HG02943 (cell line): ENCODE measurements around the gene SMOC1.

Experiments used
- ATAC-seq: cut with Tn5 transposase; IDR thresholded peaks from one replicate; pipeline ENCODE4 v1.9.1; 2021; ENCODE audit warnings: mild to moderate bottlenecking, low read depth, moderate library complexity; ENCODE audit not compliant: unreplicated experiment

The SMOC1 gene, protein sequence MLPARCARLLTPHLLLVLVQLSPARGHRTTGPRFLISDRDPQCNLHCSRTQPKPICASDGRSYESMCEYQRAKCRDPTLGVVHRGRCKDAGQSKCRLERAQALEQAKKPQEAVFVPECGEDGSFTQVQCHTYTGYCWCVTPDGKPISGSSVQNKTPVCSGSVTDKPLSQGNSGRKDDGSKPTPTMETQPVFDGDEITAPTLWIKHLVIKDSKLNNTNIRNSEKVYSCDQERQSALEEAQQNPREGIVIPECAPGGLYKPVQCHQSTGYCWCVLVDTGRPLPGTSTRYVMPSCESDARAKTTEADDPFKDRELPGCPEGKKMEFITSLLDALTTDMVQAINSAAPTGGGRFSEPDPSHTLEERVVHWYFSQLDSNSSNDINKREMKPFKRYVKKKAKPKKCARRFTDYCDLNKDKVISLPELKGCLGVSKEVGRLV

GRCh38 chr14:69879175-69880043 lies at the start of gene SMOC1:
TSS of gene SMOC1 (plus strand) at chr14:69879416. CDS start at chr14:69879679, 263 bp downstream.
- ATAC-seq: no peak

DNA sequence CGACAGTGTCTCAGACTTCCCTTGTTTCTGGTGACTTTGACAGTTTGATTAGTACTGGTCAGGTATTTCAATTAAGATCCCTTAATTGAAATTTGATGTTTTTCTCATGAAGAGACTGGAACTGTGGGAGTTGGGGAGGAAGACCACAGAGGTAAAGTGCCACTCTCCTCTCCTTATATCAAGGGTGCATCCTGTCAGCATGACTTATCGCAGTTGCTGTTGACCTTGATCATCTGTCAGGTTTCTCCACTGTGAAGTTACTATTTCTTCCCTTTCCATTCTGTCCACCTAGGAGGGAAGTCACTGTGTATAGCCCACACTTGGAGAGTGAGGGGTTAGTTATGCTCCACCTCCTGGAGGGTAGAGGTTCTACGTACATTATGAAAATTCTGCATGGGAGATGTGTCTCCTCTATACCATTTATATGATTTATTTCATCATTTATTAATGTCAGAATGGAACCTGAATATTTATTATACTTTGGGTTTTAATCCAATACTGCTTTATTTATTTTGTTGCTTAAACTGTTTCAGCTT lies 40.3 kb upstream of the SMOC1 start:
- ATAC-seq: no peak

GRCh38 chr14:69839661-69840060 lies 39.6 kb upstream of the SMOC1 start:
- ATAC-seq: no peak

- ATAC-seq: no peak
These were observed 37.6 kb upstream of the SMOC1 start for GRCh38 chr14:69841656-69842055.

GRCh38 chr14:69842686-69843420 lies 36.4 kb upstream of the SMOC1 start:
- ATAC-seq: no peak

- no peak for ATAC-seq
These were observed 35.0 kb upstream of the SMOC1 start for GRCh38 chr14:69844171-69844570.

GRCh38 chr14:69845050-69845581 lies 34.1 kb upstream of the SMOC1 start:
- no peak for ATAC-seq

DNA sequence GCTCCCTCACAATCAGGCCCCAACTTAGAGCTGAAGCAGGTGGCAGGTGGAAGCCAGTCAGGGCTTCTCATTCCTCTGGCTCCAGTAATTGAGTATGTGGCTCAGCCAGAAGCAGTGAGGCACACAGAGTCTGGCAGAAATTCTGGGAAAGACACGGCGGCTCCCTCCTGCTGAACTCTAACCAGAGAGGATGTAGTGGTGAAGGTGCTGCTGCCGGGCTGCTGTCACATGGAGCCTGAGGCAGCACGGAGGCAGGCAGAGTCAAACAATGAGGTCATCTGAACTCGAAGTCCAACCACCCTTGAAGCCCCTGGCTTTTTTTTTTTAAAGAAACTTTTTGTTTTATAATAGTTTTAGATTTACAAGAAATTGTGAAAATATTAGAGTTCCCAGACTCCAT lies 33.4 kb upstream of the SMOC1 start:
- no peak for ATAC-seq

GRCh38 chr14:69848156-69848555 lies 31.1 kb upstream of the SMOC1 start:
- no peak for ATAC-seq

- ATAC-seq: no peak
These were observed 30.3 kb upstream of the SMOC1 start for GRCh38 chr14:69848903-69849391.

- no peak for ATAC-seq
These were observed 29.0 kb upstream of the SMOC1 start for GRCh38 chr14:69850086-69850735.

- ATAC-seq: no peak
These were observed 28.5 kb upstream of the SMOC1 start for GRCh38 chr14:69850736-69851112.

DNA sequence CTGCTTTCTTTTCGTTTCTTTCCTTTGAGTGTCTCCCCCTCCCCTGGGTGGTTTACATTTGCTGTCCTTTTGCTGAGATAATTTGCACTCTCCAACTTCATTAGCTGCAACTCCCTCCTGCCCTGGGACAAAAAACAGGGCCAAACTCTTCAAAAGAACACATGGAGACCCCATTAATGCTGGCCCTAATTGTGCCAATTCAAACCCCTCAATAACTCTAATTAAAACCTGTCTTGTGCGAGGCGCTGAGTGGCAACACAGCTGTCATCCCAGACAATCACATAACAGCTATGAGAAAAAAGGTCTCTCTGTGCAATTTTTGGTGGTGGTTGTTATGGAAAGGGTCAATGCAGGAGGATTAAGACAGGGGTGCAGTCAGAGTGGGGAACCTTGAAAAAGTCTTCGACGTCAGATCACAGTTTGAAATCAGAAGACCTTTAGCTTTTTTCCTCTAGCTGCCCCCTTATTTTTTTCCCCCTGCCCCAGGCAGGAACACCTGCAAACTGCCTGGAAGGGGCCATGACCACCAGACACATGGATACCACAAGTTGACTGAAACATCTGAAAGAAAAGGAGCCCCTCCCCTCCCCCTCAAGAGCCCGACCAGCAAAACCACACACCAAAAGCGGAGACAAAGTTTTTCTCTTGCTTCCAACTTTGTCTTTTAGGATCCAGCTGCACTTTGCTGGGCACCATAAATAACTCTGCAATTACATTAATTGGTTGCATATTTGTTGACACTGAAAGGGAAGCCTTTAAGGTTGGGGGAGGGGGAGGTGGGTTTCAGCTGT lies 26.5 kb upstream of the SMOC1 start:
- no peak for ATAC-seq

GRCh38 chr14:69853774-69854173 lies 25.4 kb upstream of the SMOC1 start:
- no peak for ATAC-seq

DNA sequence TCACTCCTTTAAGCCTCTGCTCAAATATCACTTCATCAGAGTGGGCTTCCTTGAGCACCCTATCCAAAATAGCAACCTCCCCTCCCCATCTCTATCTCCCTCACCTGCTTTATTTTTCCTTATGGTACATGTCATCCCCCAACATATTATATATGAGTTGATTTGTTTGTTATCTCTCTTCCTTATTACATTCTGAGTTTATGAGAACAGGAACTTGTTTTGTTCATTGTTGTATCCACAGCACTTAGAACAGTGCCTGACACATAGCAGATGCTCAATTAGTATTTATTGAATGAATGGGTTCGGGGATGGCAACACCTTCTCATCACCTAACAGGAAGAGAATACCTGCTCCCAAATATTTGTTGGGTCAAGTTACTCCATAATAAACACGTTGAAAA lies 24.6 kb upstream of the SMOC1 start:
- no peak for ATAC-seq

GRCh38 chr14:69855180-69855832 lies 23.9 kb upstream of the SMOC1 start:
- ATAC-seq: no peak

GRCh38 chr14:69858801-69859200 lies 20.4 kb upstream of the SMOC1 start:
- no peak for ATAC-seq

DNA sequence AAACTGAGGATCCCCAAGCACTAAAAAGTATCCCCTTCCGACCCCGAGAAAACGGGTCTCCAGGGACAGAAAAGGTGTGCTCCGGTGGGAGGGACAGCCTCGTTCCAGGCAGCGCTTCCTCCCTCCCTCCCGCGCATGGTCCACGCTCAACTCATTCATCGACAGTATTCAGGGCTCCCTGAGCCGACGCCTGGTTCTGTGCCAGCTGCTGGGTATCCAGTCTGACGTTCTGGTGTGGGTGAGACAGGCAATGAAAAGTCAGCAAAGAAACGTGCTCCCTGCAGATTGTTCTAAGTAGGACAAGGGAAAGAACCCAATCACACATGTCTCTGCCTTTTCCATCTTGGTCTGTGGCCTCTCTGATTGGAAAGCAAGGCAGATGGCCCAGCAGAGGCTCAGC lies 19.6 kb upstream of the SMOC1 start:
- no peak for ATAC-seq
